Umbilical cord (tissue), 2 donors: Measurements from ENCODE around the gene ZNF865. TPM values are rescaled to one million over a fixed set of nuclear protein-coding genes. Genes with fewer than 3 reads are reported as not detected.

Source experiments
- DNase-seq: peaks from one replicate; pipeline ENCODE4 v3.0.0-alpha.2; 2015; ENCODE audit warnings: low spot score
- total RNA-seq: library from RNA; depleted of rRNA; stranded (reverse); fragments of >200 nt; gene quantifications from one replicate; pipeline ENCODE4 v1.2.3, GENCODE V29; 2014; ENCODE audit warnings: low replicate concordance; ENCODE audit not compliant: insufficient read depth

ZNF865 gene
- total RNA-seq, 1 donor from 2014 or later = 0.72 TPM

GRCh38 chr19:55586976-55587668, 18.3 kb upstream of the ZNF865 start:
- peak; percentile 92 for DNase-seq

DNA sequence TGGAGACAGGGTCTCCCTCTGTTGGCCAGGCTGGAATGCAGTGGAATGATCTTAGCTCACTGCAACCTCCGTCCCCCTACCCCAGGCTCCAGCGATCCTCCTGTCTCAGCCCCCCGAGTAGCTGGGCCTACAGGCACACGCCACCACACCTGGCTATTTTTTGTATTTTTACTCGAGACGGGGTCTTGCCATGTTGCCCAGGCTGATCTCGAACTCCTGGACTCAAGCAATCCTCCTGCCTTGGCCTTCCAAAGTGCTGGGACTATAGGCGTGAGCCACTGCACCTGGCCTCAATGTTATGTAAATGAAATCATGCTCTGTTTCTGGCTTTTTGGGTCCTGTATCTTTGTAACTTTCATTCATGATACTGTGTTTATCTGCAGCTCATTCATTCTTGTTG, 16.7 kb upstream of the ZNF865 start:
- DNase-seq = no peak

DNA sequence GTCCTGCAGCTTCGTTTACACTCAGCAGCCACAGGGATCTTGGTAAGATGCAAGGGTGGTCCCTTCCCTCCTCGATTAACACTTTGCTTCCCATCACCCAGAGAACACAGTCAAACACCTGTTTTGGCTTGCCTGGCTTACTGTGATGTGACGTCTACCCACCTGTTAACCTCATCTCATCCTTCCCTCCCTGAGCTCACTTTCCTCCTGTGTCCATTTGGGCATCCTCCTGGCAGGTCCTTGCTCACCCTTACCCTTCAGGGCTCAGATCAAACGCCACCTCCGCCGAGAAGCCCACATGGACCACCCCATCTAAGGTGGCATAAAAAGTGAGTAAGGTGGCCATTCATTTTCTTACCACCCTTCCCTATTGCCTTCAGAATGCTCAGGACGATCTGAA, 15.3 kb upstream of the ZNF865 start:
- DNase-seq = no peak

DNA sequence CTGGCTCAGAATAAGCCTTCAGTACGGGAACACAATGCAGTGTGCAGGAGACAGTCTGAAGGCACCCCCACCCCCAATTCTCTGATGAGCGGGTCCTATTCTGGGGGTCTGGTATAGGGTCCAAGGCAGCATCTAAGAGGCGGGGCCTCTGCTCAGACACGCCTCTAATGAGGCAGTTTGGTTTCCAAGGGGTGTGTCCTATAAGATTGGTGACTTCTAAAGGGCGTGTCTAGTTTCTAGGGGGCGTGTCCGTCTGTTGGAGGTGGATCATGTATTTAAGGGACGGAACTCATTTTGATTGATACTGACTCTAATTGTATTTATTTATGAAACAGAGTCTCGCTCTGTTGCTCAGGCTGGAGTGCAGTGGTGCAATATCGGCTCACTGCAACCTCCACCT, 14.8 kb upstream of the ZNF865 start:
- no peak for DNase-seq

GRCh38 chr19:55591555-55591954, 13.9 kb upstream of the ZNF865 start:
- no peak for DNase-seq

- DNase-seq = no peak
Measured at GRCh38 chr19:55592391-55593090, 12.9 kb upstream of the ZNF865 start.

DNA sequence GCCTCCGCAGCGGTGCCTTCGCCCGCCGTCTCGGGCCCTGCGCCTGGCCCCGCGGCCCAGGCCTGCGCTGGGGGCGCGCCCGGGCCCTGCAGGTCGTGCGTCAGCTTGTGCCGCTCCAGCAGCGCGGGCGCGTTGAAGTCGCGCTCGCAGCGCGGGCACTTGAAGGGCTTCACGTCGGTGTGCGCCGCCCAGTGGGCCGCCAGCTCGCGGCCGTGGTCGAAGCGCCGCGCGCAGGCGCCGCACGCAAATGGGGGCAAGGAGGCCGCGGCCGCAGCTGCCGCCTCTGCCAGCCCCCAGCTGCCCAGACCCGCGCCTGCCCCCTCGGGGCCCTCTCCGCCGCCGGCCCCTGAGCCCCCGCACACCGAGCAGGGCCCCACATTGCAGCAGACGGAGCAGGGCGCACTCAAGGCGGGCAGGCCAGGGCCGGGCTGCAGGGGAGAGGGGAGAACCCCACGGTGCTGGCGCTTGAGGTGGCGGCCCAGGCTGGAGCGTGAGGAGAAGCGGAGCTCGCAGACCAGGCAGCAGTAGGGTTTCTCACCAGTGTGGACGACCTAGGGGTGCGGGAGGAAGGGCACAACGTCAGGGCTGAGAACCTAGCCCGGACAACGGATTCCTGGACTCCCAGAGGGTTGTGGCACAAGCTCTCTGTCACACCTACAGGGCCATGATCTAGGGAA, 12.2 kb upstream of the ZNF865 start:
- DNase-seq = no peak

- DNase-seq = no peak
Measured at GRCh38 chr19:55594996-55595545, 10.4 kb upstream of the ZNF865 start.

DNA sequence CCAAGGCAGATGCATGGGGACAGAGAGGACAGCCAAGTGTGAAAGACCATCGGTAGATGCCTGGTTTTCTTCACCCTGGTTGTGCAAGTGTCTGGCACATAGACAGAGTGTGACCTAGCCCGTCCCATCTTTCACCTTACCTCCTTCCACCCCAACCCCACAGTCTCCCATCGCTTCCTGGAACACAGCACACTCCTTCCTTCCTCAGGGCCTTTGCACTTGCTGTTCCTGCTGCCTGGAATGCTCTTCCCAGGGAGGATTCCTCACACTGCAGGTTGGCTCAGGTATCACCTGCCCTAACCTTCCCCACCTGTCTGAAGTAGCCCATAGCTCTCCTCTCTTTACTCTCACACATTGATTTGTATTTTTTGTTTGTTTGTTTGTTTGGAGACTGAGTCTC, 9.1 kb upstream of the ZNF865 start:
- no peak for DNase-seq

DNA sequence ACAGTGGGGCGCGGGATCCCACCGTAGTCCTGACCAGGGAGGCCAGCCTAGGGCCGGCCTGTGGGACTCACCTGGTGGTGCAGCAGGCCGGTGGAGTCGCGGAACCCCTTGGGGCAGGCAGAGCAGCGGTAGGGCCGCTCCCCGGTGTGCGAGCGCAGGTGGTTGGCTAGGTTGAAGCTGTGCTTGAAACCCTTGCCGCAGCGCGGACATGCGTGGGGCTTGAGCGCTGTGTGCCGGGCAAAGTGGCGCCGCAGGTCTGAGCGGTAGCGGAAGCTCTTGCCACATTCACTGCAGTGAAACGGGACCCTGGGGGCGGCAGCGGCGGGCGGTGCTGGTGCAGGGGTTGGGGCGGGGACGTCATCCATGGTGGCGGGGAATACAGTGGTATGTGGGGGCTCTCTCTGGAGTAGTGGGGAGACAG, 7.9 kb upstream of the ZNF865 start:
- DNase-seq = no peak

- no peak for DNase-seq
Measured at GRCh38 chr19:55598034-55598433, 7.4 kb upstream of the ZNF865 start.

GRCh38 chr19:55598719-55599467, 6.6 kb upstream of the ZNF865 start:
- peak; percentile 90 for DNase-seq

DNA sequence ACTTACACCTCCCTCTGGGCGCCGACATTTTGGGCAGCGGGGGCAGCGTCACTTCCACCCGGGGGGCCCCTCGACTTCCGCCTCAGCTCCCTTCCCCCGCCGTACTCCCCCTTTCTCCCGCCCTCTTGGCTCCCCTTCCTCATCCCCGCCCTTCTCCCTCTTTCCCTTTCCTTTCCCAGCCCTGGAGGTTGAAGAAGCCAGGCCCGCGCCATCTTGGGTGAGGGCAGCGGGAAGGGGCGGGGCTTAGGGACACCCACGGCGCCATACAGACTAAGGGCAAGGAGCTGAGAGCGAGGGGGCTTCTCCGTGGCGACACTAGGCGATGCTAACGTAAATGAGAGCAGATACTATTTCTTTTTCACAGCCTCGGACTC, 6.0 kb upstream of the ZNF865 start, which contains the start of gene FIZ1:
FIZ1 (minus strand) TSS at position 50 of the 374 bp plus-strand sequence. CDS start 1,652 bp downstream, outside the sequence.
- peak; percentile 100 for DNase-seq

DNA sequence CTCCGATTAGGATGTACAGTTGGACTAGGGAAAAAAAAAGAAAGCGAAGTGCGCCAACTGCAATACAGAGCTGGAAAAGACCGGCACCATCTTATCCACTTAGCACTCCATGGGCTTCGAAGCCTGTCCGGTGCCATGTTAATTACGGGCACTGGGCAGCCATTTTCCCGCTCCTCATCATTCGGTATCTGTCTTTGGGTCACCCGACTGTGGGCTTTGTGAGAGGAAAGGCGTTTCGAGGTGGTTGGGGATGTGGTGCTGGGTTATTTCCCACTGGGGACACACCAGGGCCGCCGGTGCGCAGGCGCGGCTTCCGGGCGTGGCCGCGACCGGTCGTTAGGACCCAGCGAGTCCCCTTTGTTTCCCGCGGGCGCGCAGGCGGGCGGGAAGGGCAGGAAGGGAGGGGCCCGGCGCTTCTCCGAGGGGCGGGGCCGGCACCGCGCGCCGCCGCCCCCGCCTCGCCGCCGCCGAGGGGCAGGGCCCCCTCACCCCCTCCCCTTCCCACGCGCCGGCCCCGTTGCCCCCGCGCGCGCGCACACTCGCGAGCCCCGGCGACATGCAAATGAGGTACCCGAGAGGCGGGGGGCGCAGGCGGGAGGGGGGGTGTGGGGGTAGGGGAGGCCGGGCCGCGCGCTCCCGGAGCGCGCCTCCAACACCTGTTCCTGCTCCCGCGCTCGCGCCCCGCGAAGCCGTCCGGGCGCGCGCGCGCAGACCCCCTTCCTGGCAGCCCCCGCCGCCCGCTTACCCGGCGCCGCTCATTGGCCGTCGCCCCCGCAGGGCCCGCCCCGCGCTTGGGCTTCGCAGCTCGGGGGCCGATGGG, 5.4 kb upstream of the ZNF865 start, which contains the start of gene ZNF524:
ZNF524 (plus strand) TSS at position 447 of the 820 bp plus-strand sequence. CDS start 1,825 bp downstream, outside the sequence.
- DNase-seq = peak; percentile 98

- no peak for DNase-seq
Measured at GRCh38 chr19:55600662-55601028, 4.8 kb upstream of the ZNF865 start.

DNA sequence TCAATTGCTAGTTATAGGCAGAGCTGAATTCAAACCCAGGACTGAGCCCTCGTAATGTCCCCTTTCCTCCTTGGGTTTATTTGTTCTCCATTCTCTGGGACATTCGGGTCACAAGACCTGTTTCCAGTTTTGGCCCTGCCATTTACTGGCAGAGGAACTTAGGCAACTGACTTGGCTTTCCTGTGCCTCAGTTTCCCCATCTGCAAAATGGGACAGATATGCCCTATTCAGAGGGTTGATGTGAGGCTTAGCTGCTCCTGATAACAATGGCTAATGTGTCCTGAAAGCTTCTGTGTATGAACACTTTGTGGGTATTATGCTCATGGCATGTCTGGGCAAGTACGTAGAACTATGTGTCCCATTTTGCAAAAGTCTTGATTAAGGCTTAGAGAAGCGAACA, 4.4 kb upstream of the ZNF865 start:
- DNase-seq = peak; percentile 34

DNA sequence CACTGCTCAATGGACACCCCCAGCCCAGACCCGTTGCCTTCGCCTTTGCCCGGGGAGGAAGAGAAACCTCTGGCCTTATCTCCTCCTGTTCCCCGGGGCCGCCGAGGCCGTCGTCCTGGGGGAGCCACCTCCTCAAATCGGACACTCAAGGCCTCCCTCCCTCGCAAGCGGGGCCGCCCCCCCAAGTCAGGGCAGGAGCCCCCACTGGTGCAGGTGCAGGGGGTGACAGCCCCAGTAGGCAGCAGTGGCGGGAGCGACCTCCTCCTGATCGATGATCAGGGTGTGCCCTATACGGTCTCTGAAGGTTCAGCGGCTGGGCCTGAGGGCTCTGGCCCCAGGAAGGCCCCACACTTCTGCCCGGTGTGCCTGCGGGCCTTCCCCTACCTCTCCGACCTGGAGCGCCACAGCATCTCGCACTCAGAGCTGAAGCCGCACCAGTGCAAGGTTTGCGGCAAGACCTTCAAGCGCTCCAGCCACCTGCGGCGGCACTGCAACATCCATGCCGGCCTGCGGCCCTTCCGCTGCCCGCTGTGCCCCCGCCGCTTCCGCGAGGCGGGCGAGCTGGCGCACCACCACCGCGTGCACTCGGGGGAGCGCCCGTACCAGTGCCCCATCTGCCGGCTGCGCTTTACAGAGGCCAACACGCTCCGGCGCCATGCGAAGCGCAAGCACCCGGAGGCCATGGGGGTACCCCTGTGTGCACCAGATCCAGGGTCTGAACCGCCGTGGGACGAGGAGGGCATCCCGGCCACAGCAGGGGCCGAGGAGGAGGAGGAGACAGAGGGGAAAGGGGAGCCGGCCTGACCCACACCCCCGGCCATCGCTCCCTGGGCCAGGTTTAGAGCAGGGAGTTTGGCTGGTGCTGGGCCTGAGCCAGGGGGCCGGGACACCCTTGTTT, 3.1 kb upstream of the ZNF865 start:
- no peak for DNase-seq

- no peak for DNase-seq
Measured at GRCh38 chr19:55603115-55603514, 2.3 kb upstream of the ZNF865 start.

GRCh38 chr19:55603581-55604292, 1.7 kb upstream of the ZNF865 start:
- DNase-seq = no peak
